HL-60 (cell line): ENCODE results near the gene PPP1R12B.

Source experiments
- GABPA ChIP-seq: IDR thresholded peaks from 2 replicates; pipeline ENCODE4 v1.6.1; 2012; ENCODE audit warnings: low read depth
- POLR2AphosphoS5 ChIP-seq: IDR thresholded peaks from 2 replicates; pipeline ENCODE4 v1.6.1; 2012; ENCODE audit warnings: low read depth
- SPI1 ChIP-seq: IDR thresholded peaks from 2 replicates; pipeline ENCODE4 v1.6.1; 2012; ENCODE audit warnings: low read depth, mild to moderate bottlenecking, borderline replicate concordance
- TF ChIP-seq, protein P1 (sequence below): IDR thresholded peaks from one replicate; pipeline ENCODE4 v1.5.1; 2011; ENCODE audit warnings: low read length, control low read depth, inconsistent platforms; ENCODE audit not compliant: insufficient read depth
- TF ChIP-seq, protein P2 (sequence below): IDR thresholded peaks from 2 replicates; pipeline ENCODE4 v1.6.1; 2012; ENCODE audit warnings: low read depth; ENCODE audit not compliant: insufficient replicate concordance

DNA sequence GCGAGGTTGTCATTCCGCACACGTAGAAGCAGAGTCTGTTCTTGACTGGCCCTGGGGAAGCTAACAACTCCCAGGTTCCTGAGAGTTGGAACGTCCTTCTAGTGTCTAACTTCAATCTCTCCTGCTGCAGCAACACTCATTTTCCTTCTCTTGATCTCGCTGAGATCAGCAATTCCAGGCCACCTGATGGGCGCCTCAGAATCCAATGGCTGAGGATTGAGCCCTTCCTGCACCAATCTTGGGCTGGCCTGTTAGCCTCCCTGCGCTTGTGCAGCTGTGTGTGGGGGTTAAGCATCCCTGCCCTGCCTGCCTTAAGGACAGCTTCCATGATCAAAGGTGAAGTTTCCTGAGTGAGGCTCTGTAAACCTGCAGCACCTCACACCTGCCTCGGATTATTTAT is 273.9 kb downstream of the PPP1R12B start:
- TF ChIP-seq, protein P1, sequence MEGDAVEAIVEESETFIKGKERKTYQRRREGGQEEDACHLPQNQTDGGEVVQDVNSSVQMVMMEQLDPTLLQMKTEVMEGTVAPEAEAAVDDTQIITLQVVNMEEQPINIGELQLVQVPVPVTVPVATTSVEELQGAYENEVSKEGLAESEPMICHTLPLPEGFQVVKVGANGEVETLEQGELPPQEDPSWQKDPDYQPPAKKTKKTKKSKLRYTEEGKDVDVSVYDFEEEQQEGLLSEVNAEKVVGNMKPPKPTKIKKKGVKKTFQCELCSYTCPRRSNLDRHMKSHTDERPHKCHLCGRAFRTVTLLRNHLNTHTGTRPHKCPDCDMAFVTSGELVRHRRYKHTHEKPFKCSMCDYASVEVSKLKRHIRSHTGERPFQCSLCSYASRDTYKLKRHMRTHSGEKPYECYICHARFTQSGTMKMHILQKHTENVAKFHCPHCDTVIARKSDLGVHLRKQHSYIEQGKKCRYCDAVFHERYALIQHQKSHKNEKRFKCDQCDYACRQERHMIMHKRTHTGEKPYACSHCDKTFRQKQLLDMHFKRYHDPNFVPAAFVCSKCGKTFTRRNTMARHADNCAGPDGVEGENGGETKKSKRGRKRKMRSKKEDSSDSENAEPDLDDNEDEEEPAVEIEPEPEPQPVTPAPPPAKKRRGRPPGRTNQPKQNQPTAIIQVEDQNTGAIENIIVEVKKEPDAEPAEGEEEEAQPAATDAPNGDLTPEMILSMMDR, result no peak
- TF ChIP-seq POLR2AphosphoS5 (no peak), GABPA (no peak), SPI1 (no peak)
- TF ChIP-seq, protein P2, sequence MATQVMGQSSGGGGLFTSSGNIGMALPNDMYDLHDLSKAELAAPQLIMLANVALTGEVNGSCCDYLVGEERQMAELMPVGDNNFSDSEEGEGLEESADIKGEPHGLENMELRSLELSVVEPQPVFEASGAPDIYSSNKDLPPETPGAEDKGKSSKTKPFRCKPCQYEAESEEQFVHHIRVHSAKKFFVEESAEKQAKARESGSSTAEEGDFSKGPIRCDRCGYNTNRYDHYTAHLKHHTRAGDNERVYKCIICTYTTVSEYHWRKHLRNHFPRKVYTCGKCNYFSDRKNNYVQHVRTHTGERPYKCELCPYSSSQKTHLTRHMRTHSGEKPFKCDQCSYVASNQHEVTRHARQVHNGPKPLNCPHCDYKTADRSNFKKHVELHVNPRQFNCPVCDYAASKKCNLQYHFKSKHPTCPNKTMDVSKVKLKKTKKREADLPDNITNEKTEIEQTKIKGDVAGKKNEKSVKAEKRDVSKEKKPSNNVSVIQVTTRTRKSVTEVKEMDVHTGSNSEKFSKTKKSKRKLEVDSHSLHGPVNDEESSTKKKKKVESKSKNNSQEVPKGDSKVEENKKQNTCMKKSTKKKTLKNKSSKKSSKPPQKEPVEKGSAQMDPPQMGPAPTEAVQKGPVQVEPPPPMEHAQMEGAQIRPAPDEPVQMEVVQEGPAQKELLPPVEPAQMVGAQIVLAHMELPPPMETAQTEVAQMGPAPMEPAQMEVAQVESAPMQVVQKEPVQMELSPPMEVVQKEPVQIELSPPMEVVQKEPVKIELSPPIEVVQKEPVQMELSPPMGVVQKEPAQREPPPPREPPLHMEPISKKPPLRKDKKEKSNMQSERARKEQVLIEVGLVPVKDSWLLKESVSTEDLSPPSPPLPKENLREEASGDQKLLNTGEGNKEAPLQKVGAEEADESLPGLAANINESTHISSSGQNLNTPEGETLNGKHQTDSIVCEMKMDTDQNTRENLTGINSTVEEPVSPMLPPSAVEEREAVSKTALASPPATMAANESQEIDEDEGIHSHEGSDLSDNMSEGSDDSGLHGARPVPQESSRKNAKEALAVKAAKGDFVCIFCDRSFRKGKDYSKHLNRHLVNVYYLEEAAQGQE, result no peak
